Thymus (tissue), 11 donors: ENCODE measurements around the gene FAM50B. TPM values are rescaled to one million over a fixed set of nuclear protein-coding genes. Genes with fewer than 3 reads are reported as not detected.

ENCODE experiments used
- DNase-seq, 9 donors: peaks; one replicate each; pipeline ENCODE4 v3.0.0-alpha.2; 2013; ENCODE audit warnings: low spot score in 9 of 9, low read depth in 6 of 9, missing footprints in 1 of 9
- H3K27ac ChIP-seq, 2 donors: one replicate each; pipeline ENCODE4 v1.5.1; 2013; ENCODE audit warnings: control low read depth in 1 of 2, low read depth in 1 of 2, low read length in 1 of 2, mild to moderate bottlenecking in 1 of 2, moderate library complexity in 1 of 2
- H3K27me3 ChIP-seq, 2 donors: one replicate each; pipeline ENCODE4 v1.5.1; 2013; ENCODE audit warnings: low read length in 1 of 2; ENCODE audit not compliant: control insufficient read depth in 2 of 2, insufficient read depth in 1 of 2
- H3K36me3 ChIP-seq, 2 donors: one replicate each; pipeline ENCODE4 v1.5.1; 2013; ENCODE audit warnings: low read length in 1 of 2, mild to moderate bottlenecking in 1 of 2, moderate library complexity in 1 of 2; ENCODE audit not compliant: control insufficient read depth in 2 of 2, insufficient read depth in 2 of 2
- H3K4me1 ChIP-seq, 2 donors: one replicate each; pipeline ENCODE4 v1.5.1; 2013; ENCODE audit warnings: low read length in 2 of 2; ENCODE audit not compliant: control insufficient read depth in 2 of 2, insufficient read depth in 2 of 2
- H3K4me3 ChIP-seq, 2 donors: one replicate each; pipeline ENCODE4 v1.5.1; 2013; ENCODE audit warnings: low read length in 2 of 2, control low read depth in 1 of 2, mild to moderate bottlenecking in 1 of 2
- H3K9me3 ChIP-seq, 2 donors: one replicate each; pipeline ENCODE4 v1.5.1; 2013; ENCODE audit warnings: low read length in 1 of 2, mild to moderate bottlenecking in 1 of 2; ENCODE audit not compliant: control insufficient read depth in 2 of 2, insufficient read depth in 1 of 2
- WGBS: extraction: QIAGEN DNeasy Blood & Tissue Kit; methylation state at CpG from one replicate; pipeline ENCODE4 v1.1.7; 2013; 5-methylcytosine and 5-hydroxymethylcytosine counted together
- polyA plus RNA-seq: library from polyadenylated mRNA; stranded (reverse); fragments of 200-250 nt; gene quantifications from one replicate; pipeline ENCODE4 v1.2.3, GENCODE V29; 2013
- total RNA-seq: library from RNA; stranded (reverse); fragments of 120-200 nt; gene quantifications from one replicate; pipeline ENCODE4 v1.2.4, GENCODE V29; 2013
- donor health status: healthy.

Gene FAM50B
- total and polyA plus RNA-seq, 2 donors: 11.2 to 11.6 TPM

GRCh38 chr6:3829285-3829684, 19.9 kb upstream of the FAM50B start:
- 87% methylated on average over 5 of the region's 5 CpGs for WGBS
- DNase-seq: no peak
- no peak overlapping the region for H3K27ac ChIP-seq
- no peak overlapping the region for H3K4me3 ChIP-seq
- no peaks in the 10 kb centered on the region for H3K9me3 ChIP-seq
- no peaks in the 10 kb centered on the region for H3K27me3 ChIP-seq
- no peaks in the 10 kb centered on the region for H3K4me1 ChIP-seq
- H3K36me3 ChIP-seq: no peaks in the 10 kb centered on the region

GRCh38 chr6:3830806-3831205, 18.4 kb upstream of the FAM50B start:
- Histone ChIP-seq H3K9me3 (no peaks in the 10 kb centered on the region), H3K4me3 (no peak overlapping the region), H3K36me3 (no peaks in the 10 kb centered on the region), H3K27me3 (no peaks in the 10 kb centered on the region), H3K27ac (no peak overlapping the region), H3K4me1 (no peaks in the 10 kb centered on the region)
- WGBS: 98% methylated on average over 4 of the region's 4 CpGs
- DNase-seq: no peak

- no peak for DNase-seq
- no peaks in the 10 kb centered on the region for H3K9me3 ChIP-seq
- no peaks in the 10 kb centered on the region for H3K4me1 ChIP-seq
- no peaks in the 10 kb centered on the region for H3K36me3 ChIP-seq
- H3K4me3 ChIP-seq: no peak overlapping the region
- H3K27ac ChIP-seq: no peak overlapping the region
- 97% methylated on average over 6 of the region's 6 CpGs for WGBS
- H3K27me3 ChIP-seq: no peaks in the 10 kb centered on the region
These were observed 17.2 kb upstream of the FAM50B start for GRCh38 chr6:3831761-3832530.

- no peak overlapping the region for H3K4me3 ChIP-seq
- H3K27ac ChIP-seq: no peak overlapping the region
- no peaks in the 10 kb centered on the region for H3K36me3 ChIP-seq
- 93% methylated on average over 5 of the region's 5 CpGs for WGBS
- H3K27me3 ChIP-seq: no peaks in the 10 kb centered on the region
- DNase-seq: no peak
- no peaks in the 10 kb centered on the region for H3K9me3 ChIP-seq
- H3K4me1 ChIP-seq: no peaks in the 10 kb centered on the region
These were observed 14.0 kb upstream of the FAM50B start for GRCh38 chr6:3835055-3835731.

- DNase-seq: no peak
- H3K36me3 ChIP-seq: no peaks in the 10 kb centered on the region
- no peak overlapping the region for H3K4me3 ChIP-seq
- H3K27ac ChIP-seq: no peak overlapping the region
- 97% methylated on average over 5 of the region's 5 CpGs for WGBS
- no peaks in the 10 kb centered on the region for H3K4me1 ChIP-seq
- H3K9me3 ChIP-seq: no peaks in the 10 kb centered on the region
- no peaks in the 10 kb centered on the region for H3K27me3 ChIP-seq
These were observed 13.4 kb upstream of the FAM50B start for GRCh38 chr6:3835785-3836184.

GRCh38 chr6:3836566-3836965, 12.6 kb upstream of the FAM50B start:
- no peak overlapping the region for H3K4me3 ChIP-seq

GRCh38 chr6:3837781-3838180, 11.4 kb upstream of the FAM50B start:
- no peak for DNase-seq
- 95% methylated on average over 1 of the region's 1 CpG for WGBS
- H3K9me3 ChIP-seq: no peaks in the 10 kb centered on the region
- H3K27me3 ChIP-seq: no peaks in the 10 kb centered on the region
- H3K27ac ChIP-seq: no peak overlapping the region
- H3K36me3 ChIP-seq: no peaks in the 10 kb centered on the region
- no peak overlapping the region for H3K4me3 ChIP-seq
- H3K4me1 ChIP-seq: no peaks in the 10 kb centered on the region

More at GRCh38 chr6:3836566-3836965, 12.6 kb upstream of the FAM50B start:
- Histone ChIP-seq H3K27me3 (no peaks in the 10 kb centered on the region), H3K27ac (no peak overlapping the region), H3K4me1 (no peaks in the 10 kb centered on the region), H3K36me3 (no peaks in the 10 kb centered on the region), H3K9me3 (no peaks in the 10 kb centered on the region)
- WGBS: 82% methylated on average over 3 of the region's 3 CpGs
- DNase-seq: no peak

GRCh38 chr6:3838992-3839867, 9.9 kb upstream of the FAM50B start:
- no peak for DNase-seq
- H3K36me3 ChIP-seq: no peaks in the 10 kb centered on the region
- no peaks in the 10 kb centered on the region for H3K9me3 ChIP-seq
- no peaks in the 10 kb centered on the region for H3K4me1 ChIP-seq
- H3K27me3 ChIP-seq: no peaks in the 10 kb centered on the region
- WGBS: 93% methylated on average over 8 of the region's 8 CpGs
- H3K4me3 ChIP-seq: no peak overlapping the region
- no peak overlapping the region for H3K27ac ChIP-seq

GRCh38 chr6:3841066-3841454, 8.1 kb upstream of the FAM50B start:
- no peaks in the 10 kb centered on the region for H3K9me3 ChIP-seq
- H3K4me3 ChIP-seq: no peak overlapping the region
- no peak overlapping the region for H3K27ac ChIP-seq
- no peaks in the 10 kb centered on the region for H3K36me3 ChIP-seq
- H3K4me1 ChIP-seq: no peaks in the 10 kb centered on the region
- no peaks in the 10 kb centered on the region for H3K27me3 ChIP-seq
- no peak for DNase-seq
- 94% methylated on average over 6 of the region's 6 CpGs for WGBS
